Natural killer cell (primary cell): ENCODE results near the gene CMTM4. TPM values are rescaled to one million over a fixed set of nuclear protein-coding genes. Genes with fewer than 3 reads are reported as not detected.
"Not testable (repeated sequence)": the region's sequence is repeated elsewhere in the genome, so short reads cannot be mapped to it uniquely, and the experiment has no call there.

Experiments
- ATAC-seq, 3 donors: fragments of 150-1000 bp in 2 of 3; fragments of 200-7000 bp in 1 of 3; cut with Tn5 transposase; 1 replicate in 1 of 3; 2 replicates in 2 of 3; pipeline ENCODE4 v1.10.0; 2021; ENCODE audit warnings: mild to moderate bottlenecking in 2 of 3, moderate library complexity in 2 of 3
- DNase-seq, 2 donors: peaks; one replicate each; pipeline versions ENCODE4 v3.0.0 to v3.0.0-alpha.2; 2013 to 2021; ENCODE audit warnings: mixed read lengths in 1 of 2
- H3K27ac ChIP-seq: one replicate; pipeline ENCODE4 v1.5.1; 2013; ENCODE audit warnings: mild to moderate bottlenecking, low read length
- H3K27me3 ChIP-seq: one replicate; pipeline ENCODE4 v1.6.1; 2013; ENCODE audit warnings: low read length; ENCODE audit not compliant: control insufficient read depth, insufficient read depth
- H3K36me3 ChIP-seq: one replicate; pipeline ENCODE4 v1.6.1; 2013; ENCODE audit warnings: low read length; ENCODE audit not compliant: control insufficient read depth, insufficient read depth
- H3K4me1 ChIP-seq: one replicate; pipeline ENCODE4 v1.6.1; 2013; ENCODE audit warnings: low read length; ENCODE audit not compliant: control insufficient read depth, insufficient read depth
- H3K4me3 ChIP-seq: one replicate; pipeline ENCODE4 v1.5.1; 2013; ENCODE audit warnings: low read length
- H3K9me3 ChIP-seq: one replicate; pipeline ENCODE4 v1.6.1; 2013; ENCODE audit warnings: low read length; ENCODE audit not compliant: control insufficient read depth, insufficient read depth
- H3K27ac Mint-ChIP-seq, 2 donors: one replicate each; pipeline ENCODE4 v1.8.0; 2022; ENCODE audit warnings: mild to moderate bottlenecking in 2 of 2, mixed read lengths in 2 of 2, moderate library complexity in 1 of 2
- H3K27me3 Mint-ChIP-seq, 2 donors: one replicate each; pipeline ENCODE4 v1.8.0; 2022; ENCODE audit warnings: low read depth in 2 of 2, mixed read lengths in 2 of 2
- H3K36me3 Mint-ChIP-seq: one replicate; pipeline ENCODE4 v1.8.0; 2022; ENCODE audit warnings: mixed read lengths
- H3K4me1 Mint-ChIP-seq, 2 donors: one replicate each; pipeline ENCODE4 v1.8.0; 2022; ENCODE audit warnings: mixed read lengths in 2 of 2
- H3K4me3 Mint-ChIP-seq: one replicate; pipeline ENCODE4 v1.8.0; 2022; ENCODE audit warnings: mild to moderate bottlenecking, moderate library complexity, mixed read lengths
- H3K9me3 Mint-ChIP-seq, 2 donors: one replicate each; pipeline ENCODE4 v1.8.0; 2022; ENCODE audit warnings: mixed read lengths in 2 of 2
- WGBS: methylation state at CpG from one replicate; pipeline ENCODE4 v1.1.7; 2013; ENCODE audit warnings: missing lambda C conversion rate; ENCODE audit not compliant: insufficient coverage; 5-methylcytosine and 5-hydroxymethylcytosine counted together
- intact Hi-C: fragments of 100-400 bp; cut with micrococcal nuclease; formaldehyde crosslinking; loops from one replicate; pipeline ENCODE4 v1.14.2; 2022
- total RNA-seq, 4 donors: library from RNA; stranded (reverse); fragments of 120-200 nt in 1 of 4; gene quantifications; one replicate each; pipeline versions ENCODE4 v1.2.3 to v1.2.4, GENCODE V29; 2013 to 2022
- TF ChIP-seq, protein P1 (sequence below): fragments of 200-600 bp; IDR thresholded peaks from one replicate; pipeline ENCODE4 v1.8.0; 2022; ENCODE audit warnings: antibody characterized with exemption

Gene CMTM4
- total RNA-seq, 3 donors from 2014 or later (not counting 1 experiment from before 2014, with no cell fraction given), result 0.61 to 1.4 (median 0.85) TPM

DNA sequence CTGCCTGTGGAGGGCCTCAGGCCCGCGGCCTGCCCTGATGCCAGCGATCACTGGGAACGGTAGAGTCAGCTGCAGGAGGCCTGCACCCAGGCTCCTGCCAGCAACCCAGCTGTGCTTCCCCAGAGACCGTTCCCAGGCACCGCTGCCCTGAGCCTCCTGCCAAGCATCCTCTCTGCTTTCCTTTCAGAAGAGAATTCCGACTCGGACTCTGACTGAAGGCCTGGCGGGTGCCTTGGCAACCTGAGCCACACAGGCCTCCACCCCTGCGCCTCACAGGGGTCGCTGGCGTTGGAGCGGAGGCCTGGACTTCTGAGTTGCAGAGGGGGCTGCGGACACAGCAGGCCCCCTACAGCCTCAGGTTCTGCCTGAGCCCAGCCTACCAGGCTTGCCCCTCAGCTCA is 84.1 kb downstream of the CMTM4 start:
- Mint-ChIP-seq H3K27me3 (no peaks in the 10 kb centered on the region), H3K9me3 (no peaks in the 10 kb centered on the region), H3K36me3 (no peaks in the 10 kb centered on the region), H3K27ac (no peak overlapping the region), H3K4me1 (peaks cover 5 to 9% of the 10 kb centered on the region in 2 donors), H3K4me3 (no peak overlapping the region)
- TF ChIP-seq, protein P1, sequence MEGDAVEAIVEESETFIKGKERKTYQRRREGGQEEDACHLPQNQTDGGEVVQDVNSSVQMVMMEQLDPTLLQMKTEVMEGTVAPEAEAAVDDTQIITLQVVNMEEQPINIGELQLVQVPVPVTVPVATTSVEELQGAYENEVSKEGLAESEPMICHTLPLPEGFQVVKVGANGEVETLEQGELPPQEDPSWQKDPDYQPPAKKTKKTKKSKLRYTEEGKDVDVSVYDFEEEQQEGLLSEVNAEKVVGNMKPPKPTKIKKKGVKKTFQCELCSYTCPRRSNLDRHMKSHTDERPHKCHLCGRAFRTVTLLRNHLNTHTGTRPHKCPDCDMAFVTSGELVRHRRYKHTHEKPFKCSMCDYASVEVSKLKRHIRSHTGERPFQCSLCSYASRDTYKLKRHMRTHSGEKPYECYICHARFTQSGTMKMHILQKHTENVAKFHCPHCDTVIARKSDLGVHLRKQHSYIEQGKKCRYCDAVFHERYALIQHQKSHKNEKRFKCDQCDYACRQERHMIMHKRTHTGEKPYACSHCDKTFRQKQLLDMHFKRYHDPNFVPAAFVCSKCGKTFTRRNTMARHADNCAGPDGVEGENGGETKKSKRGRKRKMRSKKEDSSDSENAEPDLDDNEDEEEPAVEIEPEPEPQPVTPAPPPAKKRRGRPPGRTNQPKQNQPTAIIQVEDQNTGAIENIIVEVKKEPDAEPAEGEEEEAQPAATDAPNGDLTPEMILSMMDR, result no peak
- intact Hi-C loops, result no loop called here
- no peak overlapping the region for H3K4me3 ChIP-seq
- 95% methylated on average over 14 of the region's 14 CpGs for WGBS
- peaks cover 52% of the 10 kb centered on the region for H3K36me3 ChIP-seq
- no peak for ATAC-seq
- H3K27ac ChIP-seq, result no peak overlapping the region
- H3K4me1 ChIP-seq, result peaks cover 17% of the 10 kb centered on the region
- no peaks in the 10 kb centered on the region for H3K9me3 ChIP-seq
- H3K27me3 ChIP-seq, result no peaks in the 10 kb centered on the region
- no peak for DNase-seq

DNA sequence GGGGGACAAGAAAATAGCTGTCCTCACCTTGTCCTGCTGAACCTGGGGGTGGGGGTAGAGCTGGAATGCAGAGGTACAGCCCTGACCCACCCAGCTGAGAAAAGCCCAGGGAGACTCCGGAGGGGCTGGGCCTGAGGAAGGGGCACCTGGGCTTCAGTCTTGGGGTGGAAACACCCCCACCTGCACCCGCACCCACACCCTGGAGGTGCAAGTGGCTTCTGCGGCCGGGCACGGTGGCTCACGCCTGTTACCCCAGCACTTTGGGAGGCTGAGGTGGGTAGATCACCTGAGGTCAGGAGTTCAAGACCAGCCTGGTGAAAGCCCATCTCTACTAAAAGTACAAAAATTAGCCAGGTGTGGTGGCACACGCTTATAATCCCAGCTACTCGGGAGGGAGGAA is 84.6 kb downstream of the CMTM4 start:
- H3K27me3 Mint-ChIP-seq, H3K27ac Mint-ChIP-seq, H3K36me3 Mint-ChIP-seq, DNase-seq, intact Hi-C loops, ATAC-seq, H3K4me3 ChIP-seq, H3K27me3 ChIP-seq, H3K9me3 Mint-ChIP-seq, H3K4me3 Mint-ChIP-seq, H3K27ac ChIP-seq, H3K9me3 ChIP-seq: not testable (repeated sequence)
- WGBS, result 95% methylated on average over 8 of the region's 8 CpGs
- Histone ChIP-seq H3K4me1 (peaks cover 23% of the 10 kb centered on the region), H3K36me3 (peaks cover 52% of the 10 kb centered on the region)
- H3K4me1 Mint-ChIP-seq, result peaks cover 5 to 14% of the 10 kb centered on the region in 2 donors

DNA sequence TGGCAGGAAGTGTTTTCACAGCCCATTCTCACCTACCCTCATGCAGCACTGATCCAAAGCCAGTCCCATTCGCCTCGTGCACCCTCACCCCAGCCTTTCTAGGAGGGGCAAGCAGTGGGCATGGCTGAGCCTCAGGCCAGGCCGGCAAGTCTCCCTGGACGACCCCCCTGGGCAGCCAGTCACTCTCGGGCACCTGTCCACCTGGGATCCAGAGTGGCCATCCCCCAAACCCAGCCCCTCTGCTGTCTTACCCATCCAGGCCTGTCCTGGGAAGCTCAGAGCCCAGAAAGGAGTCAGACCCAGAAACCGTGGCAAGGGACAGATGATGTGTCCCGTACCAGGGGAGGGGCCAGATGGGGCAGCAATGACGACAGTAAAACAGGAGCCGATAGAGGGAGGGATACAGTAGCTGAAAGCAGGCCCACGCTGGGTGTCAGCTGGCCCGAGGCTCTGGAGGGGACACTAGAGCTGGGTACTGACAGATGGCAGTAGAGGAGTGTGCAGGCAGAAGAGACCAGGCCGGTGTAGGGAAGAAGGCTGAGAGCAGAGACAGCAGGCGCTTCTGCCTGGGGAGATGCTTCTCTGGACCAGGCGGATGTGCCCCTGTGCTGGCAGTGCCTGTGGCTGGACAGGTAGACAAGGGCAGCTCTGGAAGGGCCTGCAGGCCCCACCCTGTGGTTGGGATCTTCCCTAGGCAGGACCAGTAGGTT is 86.3 kb downstream of the CMTM4 start:
- intact Hi-C loops, result no loop called here
- Histone ChIP-seq H3K27me3 (no peaks in the 10 kb centered on the region), H3K36me3 (peaks cover 52% of the 10 kb centered on the region), H3K4me1 (peaks cover 39% of the 10 kb centered on the region), H3K4me3 (no peak overlapping the region), H3K27ac (no peak overlapping the region), H3K9me3 (no peaks in the 10 kb centered on the region)
- H3K9me3 Mint-ChIP-seq, result no peaks in the 10 kb centered on the region
- DNase-seq (no peak), ATAC-seq (no peak)
- H3K27me3 Mint-ChIP-seq, result no peaks in the 10 kb centered on the region
- H3K4me1 Mint-ChIP-seq, result peaks cover 13 to 26% of the 10 kb centered on the region in 2 donors
- H3K36me3 Mint-ChIP-seq, result no peaks in the 10 kb centered on the region
- H3K4me3 Mint-ChIP-seq, result no peak overlapping the region
- 95% methylated on average over 14 of the region's 14 CpGs for WGBS
- TF ChIP-seq, protein P1, result no peak
- peak overlapping the region in 1 of 2 donors; percentile 50 for H3K27ac Mint-ChIP-seq

DNA sequence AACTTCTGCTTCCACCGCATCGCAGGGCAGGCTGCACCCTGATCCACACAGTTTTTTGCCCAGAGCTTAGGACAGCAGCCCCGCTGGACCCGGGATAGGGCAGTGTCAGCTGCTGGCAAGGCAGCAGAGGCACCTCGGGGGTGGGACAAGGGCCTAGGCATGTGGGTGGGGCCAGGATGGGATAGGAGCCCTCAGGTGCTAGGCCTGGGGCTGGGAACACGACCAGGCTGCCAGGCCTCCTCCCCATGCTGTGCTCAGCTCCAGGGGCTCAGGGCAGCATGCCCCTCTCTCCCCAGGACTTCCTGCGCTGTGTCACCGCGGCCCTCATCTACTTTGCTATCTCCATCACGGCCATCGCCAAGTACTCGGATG is 87.4 kb downstream of the CMTM4 start:
- WGBS, result 97% methylated on average over 12 of the region's 12 CpGs
- intact Hi-C loops, result loop anchor here (10.0 kb wide), 1 partner anchor 266 kb away; no protein-coding TSS in a partner anchor
- no peak overlapping the region for H3K4me3 Mint-ChIP-seq
- DNase-seq (no peak), ATAC-seq (no peak)
- no peak overlapping the region for H3K4me3 ChIP-seq
- TF ChIP-seq, protein P1, result no peak
- peaks cover 48% of the 10 kb centered on the region for H3K36me3 ChIP-seq
- H3K4me1 ChIP-seq, result peaks cover 39% of the 10 kb centered on the region
- no peaks in the 10 kb centered on the region for H3K9me3 Mint-ChIP-seq
- no peak overlapping the region for H3K27ac Mint-ChIP-seq
- H3K36me3 Mint-ChIP-seq, result no peaks in the 10 kb centered on the region
- H3K27ac ChIP-seq, result no peak overlapping the region
- H3K4me1 Mint-ChIP-seq, result peaks cover 15 to 29% of the 10 kb centered on the region in 2 donors
- no peaks in the 10 kb centered on the region for H3K27me3 Mint-ChIP-seq
- no peaks in the 10 kb centered on the region for H3K9me3 ChIP-seq
- H3K27me3 ChIP-seq, result no peaks in the 10 kb centered on the region
